Measurements from ENCODE around the gene MYO1F. TPM values are rescaled to one million over a fixed set of nuclear protein-coding genes. Genes with fewer than 3 reads are reported as not detected.

MYO1F gene
- total RNA-seq, result under 0.01 and 0.05 TPM in 2 replicates

GRCh38 chr19:8577247-8577646 lies at the start of gene MYO1F:
TSS of gene MYO1F (minus strand) at chr19:8577442. CDS start at chr19:8577309, 133 bp downstream.

DNA sequence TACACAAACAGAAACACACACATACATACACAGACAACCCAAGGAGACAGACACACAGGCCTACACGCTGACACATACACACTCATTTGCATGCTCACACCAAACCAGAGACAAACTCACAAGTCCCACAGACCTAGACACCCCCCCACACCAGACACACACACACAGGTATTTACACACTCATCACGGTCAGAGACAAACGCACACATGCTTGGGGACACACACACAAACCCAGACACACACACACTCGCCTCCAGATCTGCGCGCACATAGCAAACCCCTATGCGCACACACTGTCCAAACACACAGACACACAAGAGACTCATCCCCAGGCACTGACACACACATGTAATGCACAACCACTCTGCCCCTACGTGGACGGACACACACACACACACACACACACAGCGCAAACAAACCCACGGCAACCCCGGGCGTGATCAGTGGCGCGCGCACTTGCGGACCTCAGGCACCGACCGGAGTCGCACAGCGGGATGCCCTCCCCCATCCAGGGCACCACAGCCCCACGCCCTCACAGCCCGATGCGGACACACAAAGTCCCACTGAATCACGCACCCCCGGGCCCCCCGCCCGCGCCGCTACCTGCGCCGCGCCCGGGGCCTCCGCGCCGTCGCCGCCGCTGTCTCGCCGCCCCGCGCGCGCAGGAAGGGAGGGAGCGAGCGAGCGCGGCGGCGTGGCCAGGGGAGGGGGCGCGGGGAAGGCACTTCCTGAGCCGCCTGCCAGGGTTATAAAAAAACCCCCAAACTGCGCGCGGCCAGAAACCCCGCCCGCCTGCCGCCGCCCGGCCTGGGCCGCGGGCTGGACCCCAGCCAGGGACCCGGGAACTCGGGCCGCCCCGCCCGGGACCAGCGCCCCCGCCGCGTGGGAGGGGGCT lies 33.0 kb upstream of the MYO1F start, which contains the start of gene ADAMTS10:
Gene ADAMTS10 (minus strand): TSS at position 675 of the 895 bp plus-strand sequence. CDS start 5,005 bp downstream, outside the sequence.

GRCh38 chr19:8513687-8514504 lies 63.3 kb downstream of the MYO1F start, which contains the start of gene ZNF414:
TSS of gene ZNF414 (minus strand) at chr19:8514167. CDS start at chr19:8514046, 121 bp downstream.

Other genes starting within 250 kb of the MYO1F start
- gene KANK3, start 234.2 kb downstream of the MYO1F start, total RNA-seq, result 0.18 TPM in 1 of 2 replicates, not detected in the other
- 8.6 and 13.4 TPM in 2 replicates for gene ANGPTL4, start 213.3 kb downstream of the MYO1F start, total RNA-seq
- 37.1 and 73.7 TPM in 2 replicates for gene RAB11B, start 187.1 kb downstream of the MYO1F start, total RNA-seq
- 64.3 and 76.9 TPM in 2 replicates for gene MARCHF2, start 164.1 kb downstream of the MYO1F start, total RNA-seq
- gene HNRNPM, start 132.5 kb downstream of the MYO1F start, total RNA-seq, result 44.8 and 68.2 TPM in 2 replicates
- not detected in 2 replicates for gene PRAM1, start 74.8 kb downstream of the MYO1F start, total RNA-seq
- 7.6 and 9.5 TPM in 2 replicates for gene ZNF414, start 63.3 kb downstream of the MYO1F start, total RNA-seq
- gene ADAMTS10, start 33.3 kb upstream of the MYO1F start, total RNA-seq, result 11.9 and 21.7 TPM in 2 replicates
- not detected in 2 replicates for gene NFILZ, start 53.2 kb upstream of the MYO1F start, total RNA-seq
- not detected in 2 replicates for gene ACTL9, start 121.4 kb upstream of the MYO1F start, total RNA-seq
- not detected in 2 replicates for gene OR2Z1, start 144.2 kb upstream of the MYO1F start, total RNA-seq